Brain microvascular endothelial cell (primary cell): ENCODE measurements around the gene RHOBTB3.
"Not testable (repeated sequence)": the region's sequence is repeated elsewhere in the genome, so short reads cannot be mapped to it uniquely, and the experiment has no call there.

Experiments
- DNase-seq: peaks from one replicate; pipeline ENCODE4 v3.0.0-alpha.2; 2020
- H3K27ac ChIP-seq: fragments of 250-450 bp; sonication (Bioruptor Pico); 2 replicates; pipeline ENCODE4 v1.5.1; 2020; ENCODE audit warnings: mild to moderate bottlenecking, moderate library complexity
- H3K27me3 ChIP-seq: fragments of 250-450 bp; sonication (Bioruptor Pico); replicated peaks from 2 replicates; pipeline ENCODE4 v1.5.1; 2020; ENCODE audit warnings: mild to moderate bottlenecking
- H3K36me3 ChIP-seq: fragments of 250-450 bp; sonication (Bioruptor Pico); replicated peaks from 2 replicates; pipeline ENCODE4 v1.5.1; 2020; ENCODE audit warnings: mild to moderate bottlenecking
- H3K4me3 ChIP-seq: 2 replicates; pipeline ENCODE4 v1.5.1; 2011; ENCODE audit warnings: low read depth, mild to moderate bottlenecking, control low read depth, low read length, moderate library complexity
- CTCF ChIP-seq: IDR thresholded peaks from 2 replicates; pipeline ENCODE4 v1.5.1; 2011; ENCODE audit warnings: low read depth, mild to moderate bottlenecking, moderate library complexity, low read length, control low read depth, inconsistent platforms; ENCODE audit errors: missing control alignments
- in situ Hi-C: cut with HindIII; loops from 2 replicates; pipeline ENCODE4 v1.10.0; 2017; ENCODE audit warnings: low sequenced_read_pairs, low pct_ligation_motif_present

The RHOBTB3 gene

GRCh38 chr5:95712347-95712958, 18.7 kb upstream of the RHOBTB3 start:
- Histone ChIP-seq H3K27ac (no peak overlapping the region), H3K36me3 (no peaks in the 10 kb centered on the region), H3K4me3 (no peak overlapping the region), H3K27me3 (no peaks in the 10 kb centered on the region)
- in situ Hi-C loops, result no loop called here
- DNase-seq, result peak; percentile 78
- TF ChIP-seq CTCF, result no peak

- H3K27me3 ChIP-seq, H3K36me3 ChIP-seq, DNase-seq, H3K4me3 ChIP-seq, in situ Hi-C loops, H3K27ac ChIP-seq: not testable (repeated sequence)
Observed at GRCh38 chr5:95713246-95713645, 17.9 kb upstream of the RHOBTB3 start.

- Histone ChIP-seq H3K4me3 (no peak overlapping the region), H3K36me3 (no peaks in the 10 kb centered on the region), H3K27ac (no peak overlapping the region), H3K27me3 (no peaks in the 10 kb centered on the region)
- no peak for TF ChIP-seq CTCF
- in situ Hi-C loops, result no loop called here
- DNase-seq, result no peak
Observed at GRCh38 chr5:95713960-95714710, 17.0 kb upstream of the RHOBTB3 start.

GRCh38 chr5:95715799-95716461, 15.2 kb upstream of the RHOBTB3 start:
- Histone ChIP-seq H3K4me3 (no peak overlapping the region), H3K27ac (no peak overlapping the region), H3K36me3 (no peaks in the 10 kb centered on the region), H3K27me3 (no peaks in the 10 kb centered on the region)
- in situ Hi-C loops, result no loop called here
- no peak for TF ChIP-seq CTCF
- DNase-seq, result peak; percentile 70

- no peak for DNase-seq
- no peak overlapping the region for H3K4me3 ChIP-seq
- no peaks in the 10 kb centered on the region for H3K27me3 ChIP-seq
- in situ Hi-C loops, result no loop called here
- no peak for TF ChIP-seq CTCF
- no peaks in the 10 kb centered on the region for H3K36me3 ChIP-seq
- no peak overlapping the region for H3K27ac ChIP-seq
Observed at GRCh38 chr5:95717439-95717838, 13.7 kb upstream of the RHOBTB3 start.

- Histone ChIP-seq H3K27me3 (no peaks in the 10 kb centered on the region), H3K36me3 (no peaks in the 10 kb centered on the region), H3K27ac (no peak overlapping the region), H3K4me3 (no peak overlapping the region)
- in situ Hi-C loops, result no loop called here
- no peak for DNase-seq
- no peak for TF ChIP-seq CTCF
Observed at GRCh38 chr5:95718203-95718602, 12.9 kb upstream of the RHOBTB3 start.
